ENCODE measurements around the gene C11orf68.

Gene C11orf68

DNA sequence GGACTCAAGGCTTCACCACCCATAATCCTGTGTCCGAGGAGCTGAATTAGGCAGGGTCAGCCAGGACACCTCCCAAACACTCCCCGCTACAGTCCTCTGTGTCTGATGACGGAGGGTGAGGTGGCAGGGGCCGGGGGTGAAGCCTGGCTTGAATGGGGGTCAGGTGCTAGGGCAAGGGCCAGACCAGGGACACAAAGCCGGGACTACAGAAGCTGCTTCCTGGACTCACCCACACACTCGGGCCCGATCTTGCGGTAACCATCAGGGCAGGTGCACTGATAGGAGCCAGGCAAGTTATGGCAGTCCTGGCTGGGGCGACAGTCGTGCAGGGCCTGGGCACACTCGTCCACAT, 48.6 kb downstream of the C11orf68 start:
- DNase-seq, result no peak

DNA sequence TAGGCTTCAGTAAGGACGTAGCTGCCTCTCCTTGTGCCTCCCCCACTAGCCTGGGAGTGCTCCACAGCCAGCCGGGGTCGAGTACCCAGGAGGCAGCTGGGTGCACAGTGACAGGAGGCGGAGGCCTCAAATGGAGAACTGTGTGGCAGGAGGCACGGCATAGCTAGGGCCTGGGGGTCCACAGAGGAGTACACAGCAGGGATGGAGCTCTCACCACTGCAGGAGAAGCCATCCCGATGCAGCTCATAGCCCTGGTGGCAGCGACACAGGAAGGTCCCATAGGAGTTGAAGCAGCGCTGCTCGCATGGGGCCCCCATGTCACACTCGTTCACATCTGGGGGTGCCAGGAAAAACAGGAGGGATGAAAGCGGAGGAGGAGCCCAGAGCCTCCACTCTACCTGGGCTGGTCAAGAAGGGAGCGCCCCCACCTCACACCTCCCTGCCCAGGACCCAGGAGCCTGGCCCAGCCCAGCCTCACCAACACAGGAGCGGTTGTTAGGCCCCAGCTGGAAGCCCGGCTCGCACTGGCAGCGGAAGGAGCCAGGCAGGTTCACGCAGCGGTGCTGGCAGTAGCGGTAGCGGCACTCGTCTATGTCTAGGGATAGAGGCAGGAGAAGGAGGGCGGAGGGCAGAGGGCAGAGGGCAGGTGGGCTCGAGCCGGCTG, 49.1 kb downstream of the C11orf68 start:
- DNase-seq, result no peak

GRCh38 chr11:65868907-65869306, 50.0 kb downstream of the C11orf68 start:
- DNase-seq, result no peak

GRCh38 chr11:65868076-65868667, 50.7 kb downstream of the C11orf68 start:
- DNase-seq, result no peak

DNA sequence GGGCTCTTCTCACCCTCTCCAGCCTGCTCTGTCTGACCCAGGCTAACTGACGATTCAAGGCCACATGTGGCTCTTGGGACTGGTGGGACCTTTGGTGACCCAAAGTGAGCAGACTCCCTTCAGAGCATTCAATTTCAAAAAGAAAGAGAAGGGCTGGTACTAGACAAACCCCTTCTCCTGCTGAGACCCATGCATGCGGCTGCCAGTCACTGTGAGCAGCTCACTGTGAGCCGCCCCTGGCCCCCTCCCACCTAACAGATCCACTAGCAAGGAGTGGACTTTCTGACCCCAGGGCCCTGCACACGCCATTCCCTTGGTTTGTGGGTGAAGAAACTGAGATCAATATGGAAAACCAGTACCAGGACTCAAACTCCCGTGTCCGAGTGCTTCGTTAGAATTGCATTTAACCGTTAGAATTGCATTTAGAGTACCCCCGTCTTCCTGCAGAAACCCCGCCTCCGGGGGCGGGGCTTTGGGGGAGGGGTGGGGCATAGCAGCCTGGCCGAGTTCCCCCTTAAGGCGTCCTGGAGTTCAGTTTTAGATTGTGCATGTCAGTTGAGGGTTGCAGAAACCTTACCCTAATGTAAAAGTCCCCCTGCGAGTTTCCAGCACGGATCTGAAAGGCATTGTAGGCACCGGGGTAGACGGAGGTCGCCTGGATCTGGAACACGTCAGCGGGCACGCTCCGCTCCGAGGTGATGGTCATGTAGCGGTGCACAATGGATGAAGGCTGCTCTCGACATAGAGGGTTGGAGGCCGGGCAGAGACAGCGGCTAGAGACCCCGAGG, 51.4 kb downstream of the C11orf68 start:
- DNase-seq, result no peak

Data from stimulated activated CD4-positive, alpha-beta T cell treated with anti-CD3 and anti-CD28 coated beads, Interleukin-2, amount 100 ng/mL, for 24 hours (primary cell).